Measurements from ENCODE around the gene NUP133. TPM values are rescaled to one million over a fixed set of nuclear protein-coding genes. Genes with fewer than 3 reads are reported as not detected.

Gene NUP133
- polyA plus RNA-seq, 1 experiment: 29.6 TPM

DNA sequence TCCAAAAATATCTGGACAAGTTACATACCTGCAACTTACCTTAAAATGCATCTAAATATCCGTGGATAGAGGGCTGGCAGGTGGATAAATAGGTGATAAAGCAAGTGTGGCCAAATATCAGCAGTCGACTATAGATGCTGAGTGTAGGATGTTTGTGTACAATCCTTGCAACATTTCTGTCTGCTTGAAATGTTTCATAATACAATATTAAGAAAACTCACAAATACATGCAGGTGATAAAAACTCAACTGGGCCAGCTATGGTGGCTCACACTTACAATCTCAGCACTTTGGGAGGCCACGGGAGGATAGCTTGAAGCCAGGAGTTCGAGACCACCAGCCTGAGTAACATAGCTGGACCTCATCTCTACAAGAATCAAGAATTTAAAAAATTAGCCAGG lies 115.2 kb downstream of the NUP133 start:
- Histone ChIP-seq H3K27me3 (ENCODE audit: control insufficient read depth, insufficient read depth, low read length) (peaks cover 6% of the 10 kb centered on the region), H3K4me3 (ENCODE audit: low read depth, low read length) (no peak overlapping the region), H3K27ac (ENCODE audit: low read depth, low read length) (no peak overlapping the region), H3K9me3 (ENCODE audit: control insufficient read depth, insufficient read depth, low read length) (peaks cover 10% of the 10 kb centered on the region; the same call in 1 of the 2 replicates)
- TF ChIP-seq, protein P1, sequence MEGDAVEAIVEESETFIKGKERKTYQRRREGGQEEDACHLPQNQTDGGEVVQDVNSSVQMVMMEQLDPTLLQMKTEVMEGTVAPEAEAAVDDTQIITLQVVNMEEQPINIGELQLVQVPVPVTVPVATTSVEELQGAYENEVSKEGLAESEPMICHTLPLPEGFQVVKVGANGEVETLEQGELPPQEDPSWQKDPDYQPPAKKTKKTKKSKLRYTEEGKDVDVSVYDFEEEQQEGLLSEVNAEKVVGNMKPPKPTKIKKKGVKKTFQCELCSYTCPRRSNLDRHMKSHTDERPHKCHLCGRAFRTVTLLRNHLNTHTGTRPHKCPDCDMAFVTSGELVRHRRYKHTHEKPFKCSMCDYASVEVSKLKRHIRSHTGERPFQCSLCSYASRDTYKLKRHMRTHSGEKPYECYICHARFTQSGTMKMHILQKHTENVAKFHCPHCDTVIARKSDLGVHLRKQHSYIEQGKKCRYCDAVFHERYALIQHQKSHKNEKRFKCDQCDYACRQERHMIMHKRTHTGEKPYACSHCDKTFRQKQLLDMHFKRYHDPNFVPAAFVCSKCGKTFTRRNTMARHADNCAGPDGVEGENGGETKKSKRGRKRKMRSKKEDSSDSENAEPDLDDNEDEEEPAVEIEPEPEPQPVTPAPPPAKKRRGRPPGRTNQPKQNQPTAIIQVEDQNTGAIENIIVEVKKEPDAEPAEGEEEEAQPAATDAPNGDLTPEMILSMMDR (IDR thresholded peaks at IDR 0.05; ENCODE audit: low read depth, low read length): no peak
- no peak for DNase-seq (ENCODE audit: low read depth, low spot score)
- ChIA-PET POLR2A (no interaction called here), CTCF (no interaction called here)

Small RNA genes lying within 50 kb of the gene (small RNA-seq; reads per million reads assigned to genes)
- gene RN7SKP276 (ENCODE audit: insufficient read length, low read depth) (not detected), gene RNA5SP78 (ENCODE audit: insufficient read length, low read depth) (not detected), gene RNU4-21P (ENCODE audit: insufficient read length, low read depth) (not detected)

Other genes starting within 250 kb of the NUP133 start
- gene RAB4A, start 237.2 kb downstream of the NUP133 start, polyA plus RNA-seq (2011; rRNA removed): 33.5 and 50.6 TPM in 2 replicates
- gene CCSAP, start 165.3 kb downstream of the NUP133 start, polyA plus RNA-seq (2011; rRNA removed): 3.2 and 4.3 TPM in 2 replicates
- not detected in 2 replicates for gene ACTA1, start 74.2 kb downstream of the NUP133 start, polyA plus RNA-seq (2011; rRNA removed)
- 8.7 and 10.3 TPM in 2 replicates for gene ABCB10, start 50.4 kb upstream of the NUP133 start, polyA plus RNA-seq (2011; rRNA removed)
- 17.3 and 17.9 TPM in 2 replicates for gene TAF5L, start 117.8 kb upstream of the NUP133 start, polyA plus RNA-seq (2011; rRNA removed)
- 6.2 and 6.4 TPM in 2 replicates for gene URB2, start 117.9 kb upstream of the NUP133 start, polyA plus RNA-seq (2011; rRNA removed)